Small intestine (tissue), 7 donors: ENCODE measurements around the gene FOXF1. TPM values are rescaled to one million over a fixed set of nuclear protein-coding genes. Genes with fewer than 3 reads are reported as not detected.
A peak's percentile ranks its signal among the peaks of the same experiment; 100 is the strongest.

ENCODE experiments used
- DNase-seq, 2 donors: peaks; one replicate each; pipeline versions ENCODE4 v3.0.0 to v3.0.0-alpha.2; 2013
- FAIRE-seq: peaks from 2 replicates; lab custom pipeline; 2012; peaks lifted over from hg19 to GRCh38; lab: Jason Lieb, UNC
- H3K27ac ChIP-seq, 3 donors: one replicate each; pipeline ENCODE4 v1.5.1; 2013; ENCODE audit warnings: low read length in 2 of 3, mild to moderate bottlenecking in 2 of 3, control low read depth in 1 of 3, inconsistent platforms in 1 of 3, low read depth in 1 of 3, moderate library complexity in 1 of 3
- H3K27me3 ChIP-seq, 3 donors: one replicate each; pipeline ENCODE4 v1.6.1; 2013; ENCODE audit warnings: low read length in 3 of 3, inconsistent platforms in 1 of 3; ENCODE audit not compliant: control insufficient read depth in 3 of 3, insufficient read depth in 3 of 3
- H3K36me3 ChIP-seq, 3 donors: one replicate each; pipeline ENCODE4 v1.6.1; 2013; ENCODE audit warnings: low read length in 3 of 3, inconsistent platforms in 1 of 3, low read depth in 1 of 3, mild to moderate bottlenecking in 1 of 3, moderate library complexity in 1 of 3; ENCODE audit not compliant: control insufficient read depth in 3 of 3, insufficient read depth in 2 of 3
- H3K4me1 ChIP-seq, 3 donors: one replicate each; pipeline ENCODE4 v1.6.1; 2013; ENCODE audit warnings: low read length in 2 of 3, inconsistent platforms in 1 of 3, low read depth in 1 of 3, mild to moderate bottlenecking in 1 of 3, moderate library complexity in 1 of 3; ENCODE audit not compliant: control insufficient read depth in 3 of 3, insufficient read depth in 2 of 3
- H3K4me3 ChIP-seq, 3 donors: one replicate each; pipeline ENCODE4 v1.5.1; 2013; ENCODE audit warnings: low read length in 3 of 3, control low read depth in 1 of 3, inconsistent platforms in 1 of 3, low read depth in 1 of 3, mild to moderate bottlenecking in 1 of 3, moderate library complexity in 1 of 3
- H3K9me3 ChIP-seq, 2 donors: one replicate each; pipeline ENCODE4 v1.6.1; 2013; ENCODE audit warnings: low read depth in 1 of 2, low read length in 1 of 2; ENCODE audit not compliant: control insufficient read depth in 2 of 2, insufficient read depth in 1 of 2
- WGBS, 3 donors: extraction: QIAGEN DNeasy Blood & Tissue Kit; methylation state at CpG; one replicate each; pipeline ENCODE4 v1.1.7; 2013; 5-methylcytosine and 5-hydroxymethylcytosine counted together
- polyA plus RNA-seq, 4 donors: library from polyadenylated mRNA; stranded (reverse) in 3 of 4; unstranded in 1 of 4; fragments of 200-250 nt in 3 of 4; fragments of 120-200 nt in 1 of 4; gene quantifications; one replicate each; pipeline versions ENCODE4 v1.2.1 to v1.2.3, GENCODE V29; 2013
- donor health status: healthy with polysubstance abuse.
- donor health status: control.
- donor health status: control.
- donor health status: Bipolar disorder and iron deficiency.
- donor health status: healthy.

Gene FOXF1
- polyA plus RNA-seq, 4 donors, result 4.6 to 17.4 (median 7.2) TPM; not detected in 1

DNA sequence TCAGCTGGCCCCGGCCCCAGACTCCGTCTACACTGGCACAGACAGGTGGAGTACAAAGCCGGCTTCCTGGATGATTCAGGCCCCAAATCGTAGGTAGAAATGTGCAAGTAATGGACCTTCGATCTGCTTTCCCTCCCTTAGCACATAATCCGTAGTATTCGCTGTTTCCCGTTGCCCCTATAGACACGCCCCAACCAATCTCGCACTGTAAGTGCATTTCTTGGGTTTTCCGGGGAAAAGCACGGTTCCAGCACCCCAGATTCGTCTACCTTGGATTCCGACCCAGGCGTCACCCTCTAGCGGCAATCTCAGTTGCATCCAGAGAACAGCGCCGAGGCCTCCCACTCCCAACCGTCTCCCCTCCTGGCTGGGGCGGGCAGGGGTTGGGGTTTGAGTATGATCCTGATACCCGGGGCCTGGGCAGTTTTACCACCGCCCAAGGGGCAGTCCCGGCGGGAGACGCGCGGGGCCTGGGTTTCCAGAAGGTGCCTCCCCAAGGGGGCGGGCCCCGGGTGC lies 12.1 kb upstream of the FOXF1 start:
- H3K4me1 ChIP-seq, result peaks cover 0 to 5% (median 0%) of the 10 kb centered on the region in 3 donors
- no peak for FAIRE-seq
- whole genome bisulfite sequencing, 3 donors, result 5% methylated on average over 28 to 29 of the region's 29 CpGs

GRCh38 chr16:86498671-86499439 lies 11.5 kb upstream of the FOXF1 start:
- peaks cover 20 to 95% (median 25%) of the 10 kb centered on the region in 3 donors for H3K27me3 ChIP-seq
- 7 to 11% (median 7%) methylated on average over 50 to 61 of the region's 61 CpGs for WGBS, 3 donors

More for the DNA sequence above, 12.1 kb upstream of the FOXF1 start:
- Histone ChIP-seq H3K27me3 (peaks cover 20 to 94% (median 28%) of the 10 kb centered on the region in 3 donors), H3K36me3 (peaks cover 0 to 15% (median 0%) of the 10 kb centered on the region in 3 donors), H3K9me3 (no peaks in the 10 kb centered on the region), H3K4me3 (peak overlapping the region in 1 of 3 donors; percentile 35), H3K27ac (peak overlapping the region in 2 of 3 donors; percentile 82 to 88)
- DNase-seq, result peak in 1 of 2 donors; percentile 21

GRCh38 chr16:86499440-86499786 lies 10.9 kb upstream of the FOXF1 start:
- FAIRE-seq (no peak), DNase-seq (no peak)
- 20 to 24% (median 23%) methylated on average over 4 of the region's 4 CpGs for WGBS, 3 donors
- peaks cover 0 to 5% (median 0%) of the 10 kb centered on the region in 3 donors for H3K4me1 ChIP-seq
- H3K4me3 ChIP-seq, result peak overlapping the region in 1 of 3 donors; percentile 35
- H3K27me3 ChIP-seq, result peaks cover 19 to 96% (median 25%) of the 10 kb centered on the region in 3 donors
- H3K9me3 ChIP-seq, result no peaks in the 10 kb centered on the region
- peaks cover 0 to 16% (median 0%) of the 10 kb centered on the region in 3 donors for H3K36me3 ChIP-seq
- H3K27ac ChIP-seq, result peak overlapping the region in 2 of 3 donors; percentile 82 to 88

More at GRCh38 chr16:86498671-86499439, 11.5 kb upstream of the FOXF1 start:
- FAIRE-seq (no peak), DNase-seq (peak in 1 of 2 donors; percentile 16)
- no peaks in the 10 kb centered on the region for H3K9me3 ChIP-seq
- peaks cover 0 to 15% (median 0%) of the 10 kb centered on the region in 3 donors for H3K36me3 ChIP-seq
- peaks cover 0 to 5% (median 0%) of the 10 kb centered on the region in 3 donors for H3K4me1 ChIP-seq
- peak overlapping the region in 1 of 3 donors; percentile 35 for H3K4me3 ChIP-seq
- peak overlapping the region in 2 of 3 donors; percentile 82 to 88 for H3K27ac ChIP-seq

GRCh38 chr16:86499889-86500707 lies 10.2 kb upstream of the FOXF1 start:
- DNase-seq (no peak), FAIRE-seq (no peak)
- Histone ChIP-seq H3K27me3 (peaks cover 14 to 96% (median 23%) of the 10 kb centered on the region in 3 donors), H3K4me3 (peak overlapping the region in 1 of 3 donors; percentile 12), H3K4me1 (peaks cover 0 to 5% (median 0%) of the 10 kb centered on the region in 3 donors), H3K27ac (peak overlapping the region in 2 of 3 donors; percentile 83 to 88), H3K9me3 (no peaks in the 10 kb centered on the region), H3K36me3 (peaks cover 0 to 15% (median 0%) of the 10 kb centered on the region in 3 donors)
- 11 to 22% (median 12%) methylated on average over 16 of the region's 16 CpGs for WGBS, 3 donors

DNA sequence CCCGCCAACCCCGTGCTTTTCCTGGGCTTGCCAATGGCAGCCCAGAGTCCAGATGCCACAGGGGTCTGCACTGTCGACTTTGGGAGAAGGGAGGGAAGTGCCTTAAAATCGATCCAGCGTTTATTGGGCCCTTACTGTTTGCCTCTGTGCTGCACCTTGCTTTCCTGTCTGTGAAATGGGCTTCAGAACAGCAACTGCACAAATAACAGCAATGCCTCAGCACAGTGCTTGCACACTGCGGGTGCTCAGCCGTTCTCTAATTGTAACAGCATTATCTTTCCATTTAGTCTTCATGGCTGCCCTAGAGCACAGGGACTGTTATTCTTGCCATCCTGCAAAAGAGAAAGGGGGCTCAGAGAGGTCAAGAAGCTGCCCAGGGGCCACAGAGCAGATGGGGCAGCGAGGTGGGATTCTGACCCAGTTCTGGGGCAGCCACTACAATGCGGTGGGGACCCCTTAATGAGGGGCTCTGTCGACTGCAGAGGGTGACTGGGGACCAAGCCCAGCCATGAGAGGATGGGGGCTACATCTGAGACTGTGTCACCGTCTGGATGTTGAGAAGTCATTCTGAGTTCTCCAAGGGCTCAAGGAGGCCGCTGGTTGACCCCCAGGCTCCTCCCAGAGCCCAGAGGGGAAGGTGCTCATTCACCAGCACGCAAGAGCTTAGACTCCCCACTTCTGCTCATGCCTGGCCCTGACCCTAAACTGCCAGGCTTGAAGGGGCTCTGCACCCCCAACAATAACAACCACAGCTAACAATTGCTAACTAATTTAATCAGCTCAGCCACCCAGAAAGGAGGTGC lies 9.4 kb upstream of the FOXF1 start:
- Histone ChIP-seq H3K36me3 (peaks cover 0 to 17% (median 0%) of the 10 kb centered on the region in 3 donors), H3K27me3 (peaks cover 14 to 94% (median 23%) of the 10 kb centered on the region in 3 donors), H3K9me3 (no peaks in the 10 kb centered on the region), H3K4me3 (no peak overlapping the region), H3K27ac (peak overlapping the region in 2 of 3 donors; percentile 83 to 88), H3K4me1 (peaks cover 0 to 5% (median 0%) of the 10 kb centered on the region in 3 donors)
- FAIRE-seq (no peak), DNase-seq (no peak)
- 9 to 28% (median 11%) methylated on average over 13 of the region's 13 CpGs for WGBS, 3 donors

GRCh38 chr16:86501989-86502855 lies 8.1 kb upstream of the FOXF1 start:
- no peak for FAIRE-seq
- 9 to 25% (median 11%) methylated on average over 19 of the region's 19 CpGs for WGBS, 3 donors
- H3K27ac ChIP-seq, result peak overlapping the region in 2 of 3 donors; percentile 78 to 88

More at GRCh38 chr16:86501989-86502855, 8.1 kb upstream of the FOXF1 start:
- Histone ChIP-seq H3K4me1 (peaks cover 0 to 5% (median 0%) of the 10 kb centered on the region in 3 donors), H3K9me3 (no peaks in the 10 kb centered on the region), H3K4me3 (peak overlapping the region in 1 of 3 donors; percentile 22), H3K36me3 (peaks cover 0 to 24% (median 0%) of the 10 kb centered on the region in 3 donors), H3K27me3 (peaks cover 17 to 95% (median 32%) of the 10 kb centered on the region in 3 donors)
- peak in 1 of 2 donors; percentile 6 for DNase-seq
